LNCAP (cell line): Measurements from ENCODE around the gene AQP5.

ENCODE experiments used
- CTCF ChIP-seq: fragments of 450-650 bp; IDR thresholded peaks from 2 replicates; pipeline ENCODE4 v1.5.1; 2017; ENCODE audit warnings: mild to moderate bottlenecking

Gene AQP5

DNA sequence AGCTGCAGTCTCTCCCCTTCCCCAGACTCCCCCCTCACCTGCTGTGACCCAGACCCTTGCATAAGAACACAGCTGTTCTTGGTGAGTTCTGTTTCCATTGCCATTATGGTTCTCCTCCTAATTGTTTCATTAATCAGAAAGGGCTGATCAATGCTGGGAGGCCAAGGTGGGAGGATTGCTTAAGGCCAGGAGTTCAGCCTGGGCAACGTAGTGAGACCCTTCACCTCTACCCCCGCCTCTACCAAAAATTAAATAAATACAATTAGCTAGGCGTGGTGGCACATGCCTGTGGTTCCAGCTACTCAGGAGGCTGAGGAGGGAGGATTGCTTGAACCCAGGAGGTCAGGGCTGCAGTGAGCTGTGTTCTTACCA is 40.8 kb upstream of the AQP5 start:
- no peak for TF ChIP-seq CTCF

GRCh38 chr12:49921299-49921698 is 40.4 kb upstream of the AQP5 start:
- no peak for TF ChIP-seq CTCF

DNA sequence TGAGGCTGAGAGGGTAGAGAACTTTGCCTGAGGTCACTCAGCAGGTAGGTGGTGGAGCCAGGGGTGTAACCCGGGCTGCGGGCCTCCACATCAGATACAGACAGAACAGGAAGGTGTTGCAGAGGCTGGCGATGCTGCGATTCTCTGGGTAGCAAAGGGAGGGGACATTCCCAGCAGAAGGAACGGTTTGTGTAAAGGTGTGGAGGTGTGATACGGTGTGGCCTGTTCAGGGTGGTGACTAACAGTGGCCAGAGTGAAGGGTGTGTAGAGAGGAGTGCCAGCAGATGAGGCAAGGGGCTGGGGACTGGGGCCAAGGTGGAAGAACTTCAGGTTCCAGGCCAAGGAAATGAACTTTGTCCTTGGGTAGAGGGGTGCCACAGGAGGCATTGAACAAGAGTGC is 39.7 kb upstream of the AQP5 start:
- no peak for TF ChIP-seq CTCF

- no peak for TF ChIP-seq CTCF
These were observed 39.2 kb upstream of the AQP5 start for GRCh38 chr12:49922349-49923034.

DNA sequence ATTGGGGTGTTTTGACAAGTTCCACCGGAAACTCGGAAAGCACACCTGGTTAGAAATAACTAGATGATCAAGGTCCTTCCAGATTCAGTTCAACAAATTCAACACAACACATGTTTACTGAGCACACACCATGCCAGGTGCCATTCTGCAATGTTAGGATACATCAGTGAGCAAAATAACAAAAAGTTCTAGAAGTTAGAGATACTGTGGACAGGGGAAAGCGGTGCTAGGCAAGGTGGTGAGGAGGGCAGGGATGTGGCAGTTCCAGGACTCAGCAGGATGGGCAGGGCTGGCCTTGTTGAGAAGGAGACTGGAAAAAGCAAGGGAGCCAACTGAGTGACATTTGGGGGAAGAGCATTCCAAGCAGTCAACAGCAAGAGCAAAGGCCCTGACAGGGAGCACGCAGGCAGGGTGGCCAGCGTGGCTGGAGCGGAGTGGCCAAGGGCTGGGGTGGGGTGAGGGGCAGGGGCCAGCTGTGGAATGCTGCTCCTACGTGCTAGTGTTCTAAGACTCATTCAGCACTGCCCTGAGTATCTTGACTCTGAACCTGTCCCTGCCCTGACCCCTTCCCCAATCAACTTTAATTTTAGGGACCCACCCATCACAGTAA is 38.5 kb upstream of the AQP5 start:
- no peak for TF ChIP-seq CTCF

DNA sequence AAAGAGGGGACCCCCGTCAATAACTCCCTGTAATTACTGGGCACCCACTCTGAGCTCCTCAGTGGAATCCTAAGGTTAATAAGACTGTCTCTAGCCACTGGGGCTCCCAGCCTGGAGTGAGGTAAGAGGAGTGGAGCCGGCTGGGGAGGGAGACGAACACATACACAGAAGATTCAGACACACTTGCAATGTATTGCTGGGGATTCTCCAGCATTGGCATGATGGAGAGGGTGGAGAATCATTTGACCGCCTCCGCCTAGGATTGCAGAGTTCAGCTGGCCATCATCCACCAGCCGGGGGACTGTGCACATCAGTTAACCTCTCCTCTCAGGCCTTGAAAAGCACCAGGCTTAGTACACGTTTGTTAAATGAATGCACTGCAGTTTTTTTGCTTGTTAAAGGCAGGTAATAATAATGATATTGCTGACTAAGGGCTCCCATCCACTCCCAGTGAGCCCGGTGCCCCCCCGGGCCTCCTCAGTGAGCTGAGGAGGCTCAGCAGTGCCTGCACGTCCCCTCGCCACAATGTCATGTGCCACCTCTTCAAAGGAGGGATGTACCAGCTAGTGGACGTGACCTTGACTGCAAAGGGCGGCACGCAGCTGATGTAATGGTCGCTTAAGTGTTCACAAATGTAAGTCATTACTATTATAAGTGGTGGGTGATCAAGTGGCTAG is 37.7 kb upstream of the AQP5 start:
- TF ChIP-seq CTCF: no peak

GRCh38 chr12:49924628-49925246 is 36.9 kb upstream of the AQP5 start:
- TF ChIP-seq CTCF: no peak
